T-helper 1 cell treated with Interleukin-12 subunit alpha and Interleukin-12 subunit beta and Interleukin-4 antibody, amounts not matched to agents 30 μg/mL and 1 μg/mL, for 36 hours (primary cell): ENCODE data around the gene ANO9.
A peak's percentile ranks its signal among the peaks of the same experiment; 100 is the strongest.
"Not testable (repeated sequence)": the region's sequence is repeated elsewhere in the genome, so short reads cannot be mapped to it uniquely, and the experiment has no call there.

Experiments used
- H3K27ac Mint-ChIP-seq: one replicate; pipeline ENCODE4 v1.8.0; 2021; ENCODE audit warnings: mild to moderate bottlenecking, mixed read lengths
- H3K27me3 Mint-ChIP-seq: one replicate; pipeline ENCODE4 v1.8.0; 2021; ENCODE audit warnings: low read depth, mixed read lengths
- H3K36me3 Mint-ChIP-seq: one replicate; pipeline ENCODE4 v1.8.0; 2021; ENCODE audit warnings: low read depth, mixed read lengths
- H3K4me1 Mint-ChIP-seq: one replicate; pipeline ENCODE4 v1.8.0; 2021; ENCODE audit warnings: low read depth, mixed read lengths
- H3K4me3 Mint-ChIP-seq: one replicate; pipeline ENCODE4 v1.8.0; 2021; ENCODE audit warnings: mild to moderate bottlenecking, moderate library complexity, mixed read lengths
- H3K9me3 Mint-ChIP-seq: one replicate; pipeline ENCODE4 v1.8.0; 2021; ENCODE audit warnings: mixed read lengths

The ANO9 gene

DNA sequence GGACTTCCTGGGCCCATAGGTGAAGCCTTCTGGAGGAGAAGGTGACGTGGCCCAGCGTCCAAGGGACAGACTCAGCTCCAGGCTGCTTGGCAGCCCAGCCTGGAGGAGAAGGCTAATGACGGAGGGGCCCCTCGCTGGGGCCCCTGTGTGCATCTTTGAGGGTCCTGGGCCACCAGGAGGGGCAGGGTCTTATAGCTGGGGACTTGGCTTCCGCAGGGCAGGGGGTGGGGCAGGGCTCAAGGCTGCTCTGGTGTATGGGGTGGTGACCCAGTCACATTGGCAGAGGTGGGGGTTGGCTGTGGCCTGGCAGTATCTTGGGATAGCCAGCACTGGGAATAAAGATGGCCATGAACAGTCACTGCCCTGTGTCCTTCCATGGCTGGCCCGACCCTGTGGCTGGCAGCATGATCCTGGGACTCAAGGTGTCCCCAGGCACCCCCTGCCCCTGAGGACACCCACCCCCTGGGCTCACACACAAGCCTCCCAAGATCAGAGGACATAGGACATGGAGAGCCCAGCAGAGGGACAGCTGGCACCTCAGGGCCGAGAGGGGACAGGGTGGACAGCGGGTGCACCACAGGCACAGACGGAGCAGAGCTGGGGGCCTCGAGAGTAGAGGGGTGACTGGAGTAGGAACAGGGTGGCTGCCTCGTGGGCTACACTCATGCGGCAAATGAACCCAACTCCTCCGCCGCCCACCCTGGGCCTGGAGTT is 37.1 kb downstream of the ANO9 start:
- peaks cover 2% of the 10 kb centered on the region for H3K27me3 Mint-ChIP-seq
- peak overlapping the region; percentile 52 for H3K27ac Mint-ChIP-seq
- no peaks in the 10 kb centered on the region for H3K9me3 Mint-ChIP-seq
- peaks cover 3% of the 10 kb centered on the region for H3K4me1 Mint-ChIP-seq
- H3K36me3 Mint-ChIP-seq: peaks cover 2% of the 10 kb centered on the region
- H3K4me3 Mint-ChIP-seq: no peak overlapping the region

DNA sequence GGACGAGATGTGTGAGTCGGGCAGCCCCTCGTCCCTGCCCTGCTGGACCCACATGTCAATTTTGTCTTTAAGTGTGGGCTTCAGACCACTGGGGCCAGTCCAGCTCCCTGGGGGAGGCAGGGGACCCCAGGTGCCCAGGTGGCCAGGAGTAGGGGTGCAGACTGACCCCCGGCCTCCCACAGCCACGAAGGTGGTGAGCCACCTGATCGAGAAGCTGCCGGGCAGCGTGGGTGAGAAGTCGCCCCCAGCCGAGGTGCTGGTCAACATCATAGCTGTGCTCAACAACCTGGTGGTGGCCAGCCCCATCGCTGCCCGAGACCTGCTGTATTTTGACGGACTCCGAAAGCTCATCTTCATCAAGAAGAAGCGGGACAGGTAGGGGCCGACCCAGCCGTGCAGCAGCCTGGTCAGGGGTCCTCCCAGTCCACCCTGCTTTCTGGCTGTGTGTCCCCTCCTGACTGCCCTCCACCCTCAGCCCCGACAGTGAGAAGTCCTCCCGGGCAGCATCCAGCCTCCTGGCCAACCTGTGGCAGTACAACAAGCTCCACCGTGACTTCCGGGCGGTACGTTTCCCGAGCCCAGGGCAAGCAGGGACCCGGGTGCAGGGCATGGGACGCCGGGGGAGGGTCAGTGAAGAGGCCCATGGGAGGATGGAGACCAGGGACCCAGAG is 37.9 kb downstream of the ANO9 start:
- H3K27me3 Mint-ChIP-seq: peaks cover 6% of the 10 kb centered on the region
- H3K4me3 Mint-ChIP-seq: no peak overlapping the region
- peaks cover 2% of the 10 kb centered on the region for H3K4me1 Mint-ChIP-seq
- peaks cover 2% of the 10 kb centered on the region for H3K36me3 Mint-ChIP-seq
- peak overlapping the region; percentile 52 for H3K27ac Mint-ChIP-seq
- no peaks in the 10 kb centered on the region for H3K9me3 Mint-ChIP-seq

DNA sequence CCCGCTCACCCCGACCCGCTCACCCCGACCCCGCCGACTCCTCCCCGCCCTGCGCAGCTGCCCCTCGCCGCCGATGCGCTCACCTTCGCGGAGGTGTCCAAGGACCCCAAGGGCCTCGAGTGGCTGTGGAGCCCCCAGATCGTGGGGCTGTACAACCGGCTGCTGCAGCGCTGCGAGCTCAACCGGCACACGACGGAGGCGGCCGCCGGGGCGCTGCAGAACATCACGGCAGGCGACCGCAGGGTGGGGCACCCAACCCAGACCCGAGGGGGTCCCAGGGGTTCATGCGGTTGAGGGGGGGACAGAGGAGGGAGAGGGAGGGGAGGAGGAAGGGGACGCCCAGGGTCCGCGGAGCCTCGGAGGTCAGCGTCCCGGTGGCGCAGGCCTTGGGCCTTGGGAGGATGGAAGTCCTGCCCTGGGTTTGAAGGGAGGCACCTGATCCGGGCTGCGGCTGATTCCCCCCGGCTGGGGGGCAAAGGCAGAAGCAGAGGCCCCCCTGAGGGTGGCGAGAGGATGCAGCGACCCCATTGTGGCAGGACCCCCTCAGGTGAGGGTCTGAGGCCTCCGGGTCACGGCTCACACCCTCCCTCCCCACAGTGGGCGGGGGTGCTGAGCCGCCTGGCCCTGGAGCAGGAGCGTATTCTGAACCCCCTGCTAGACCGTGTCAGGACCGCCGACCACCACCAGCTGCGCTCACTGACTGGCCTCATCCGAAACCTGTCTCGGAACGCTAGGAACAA is 38.6 kb downstream of the ANO9 start:
- no peak overlapping the region for H3K4me3 Mint-ChIP-seq
- H3K36me3 Mint-ChIP-seq: peaks cover 2% of the 10 kb centered on the region
- H3K27ac Mint-ChIP-seq: no peak overlapping the region
- peaks cover 2% of the 10 kb centered on the region for H3K4me1 Mint-ChIP-seq
- peaks cover 6% of the 10 kb centered on the region for H3K27me3 Mint-ChIP-seq
- no peaks in the 10 kb centered on the region for H3K9me3 Mint-ChIP-seq

DNA sequence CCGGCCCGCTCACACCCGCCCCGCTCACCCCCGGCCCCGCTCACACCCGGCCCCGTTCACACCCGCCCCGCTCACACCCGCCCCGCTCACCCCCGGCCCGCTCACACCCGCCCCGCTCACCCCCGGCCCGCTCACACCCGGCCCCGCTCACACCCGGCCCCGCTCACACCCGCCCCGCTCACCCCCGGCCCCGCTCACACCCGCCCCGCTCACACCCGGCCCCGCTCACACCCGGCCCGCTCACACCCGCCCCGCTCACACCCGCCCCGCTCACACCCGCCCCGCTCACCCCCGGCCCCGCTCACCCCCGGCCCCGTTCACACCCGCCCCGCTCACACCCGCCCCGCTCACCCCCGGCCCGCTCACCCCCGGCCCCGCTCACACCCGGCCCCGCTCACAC is 40.6 kb downstream of the ANO9 start:
- not testable (repeated sequence) for H3K36me3 Mint-ChIP-seq, H3K27me3 Mint-ChIP-seq, H3K4me3 Mint-ChIP-seq

DNA sequence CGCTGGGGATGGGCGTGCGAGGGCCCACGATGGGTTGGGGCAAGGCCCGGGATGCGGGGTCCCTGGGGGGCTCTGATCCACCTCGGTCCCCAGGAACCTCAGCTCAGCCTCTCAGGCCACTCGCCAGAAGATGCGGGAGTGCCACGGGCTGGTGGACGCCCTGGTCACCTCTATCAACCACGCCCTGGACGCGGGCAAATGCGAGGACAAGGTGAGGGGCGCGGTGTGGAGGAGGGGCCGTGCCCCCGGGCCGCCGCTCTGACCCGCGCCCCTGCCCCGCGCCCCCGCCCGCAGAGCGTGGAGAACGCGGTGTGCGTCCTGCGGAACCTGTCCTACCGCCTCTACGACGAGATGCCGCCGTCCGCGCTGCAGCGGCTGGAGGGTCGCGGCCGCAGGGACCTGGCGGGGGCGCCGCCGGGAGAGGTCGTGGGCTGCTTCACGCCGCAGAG is 41.5 kb downstream of the ANO9 start:
- Mint-ChIP-seq H3K27me3 (peaks cover 6% of the 10 kb centered on the region), H3K9me3 (no peaks in the 10 kb centered on the region), H3K36me3 (peaks cover under 1% of the 10 kb centered on the region), H3K27ac (no peak overlapping the region), H3K4me3 (no peak overlapping the region), H3K4me1 (peaks cover under 1% of the 10 kb centered on the region)

More for the DNA sequence above, 40.6 kb downstream of the ANO9 start:
- H3K27ac Mint-ChIP-seq, H3K4me1 Mint-ChIP-seq, H3K9me3 Mint-ChIP-seq: not testable (repeated sequence)

DNA sequence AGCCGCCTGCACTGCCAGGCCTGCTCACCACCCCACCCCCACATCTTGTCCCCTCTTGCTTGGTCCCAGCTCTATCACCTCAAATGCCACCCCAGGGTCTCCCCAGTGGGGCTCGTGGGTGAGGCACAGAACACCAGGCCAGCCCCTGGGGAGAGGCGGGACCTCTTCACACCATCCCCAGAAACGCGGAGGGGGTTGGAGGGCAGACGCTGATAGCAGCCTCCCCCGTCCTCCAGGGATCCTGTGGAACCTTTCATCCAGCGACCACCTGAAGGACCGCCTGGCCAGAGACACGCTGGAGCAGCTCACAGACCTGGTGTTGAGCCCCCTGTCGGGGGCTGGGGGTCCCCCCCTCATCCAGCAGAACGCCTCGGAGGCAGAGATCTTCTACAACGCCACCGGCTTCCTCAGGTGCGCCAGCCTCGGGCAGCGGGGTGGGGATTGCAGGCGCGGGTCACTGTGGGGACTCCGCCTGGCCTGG is 42.0 kb downstream of the ANO9 start:
- no peaks in the 10 kb centered on the region for H3K9me3 Mint-ChIP-seq
- H3K27ac Mint-ChIP-seq: no peak overlapping the region

DNA sequence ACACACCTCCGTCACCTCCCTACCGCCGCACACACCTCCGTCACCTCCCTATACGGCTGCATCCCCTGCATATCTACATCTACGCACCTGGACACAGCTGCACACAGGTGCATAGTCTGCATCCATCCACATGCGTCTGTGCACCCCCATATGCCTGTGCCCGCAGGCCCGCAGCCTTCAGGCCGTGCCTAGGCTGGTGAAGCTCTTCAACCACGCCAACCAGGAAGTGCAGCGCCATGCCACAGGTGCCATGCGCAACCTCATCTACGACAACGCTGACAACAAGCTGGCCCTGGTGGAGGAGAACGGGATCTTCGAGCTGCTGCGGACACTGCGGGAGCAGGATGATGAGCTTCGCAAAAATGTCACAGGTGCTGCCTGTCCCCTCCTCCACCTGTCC is 43.0 kb downstream of the ANO9 start:
- Mint-ChIP-seq H3K4me1 (no peaks in the 10 kb centered on the region), H3K27ac (no peak overlapping the region), H3K27me3 (peaks cover 6% of the 10 kb centered on the region), H3K9me3 (no peaks in the 10 kb centered on the region), H3K4me3 (no peak overlapping the region), H3K36me3 (no peaks in the 10 kb centered on the region)

More for the DNA sequence above, 42.0 kb downstream of the ANO9 start:
- H3K27me3 Mint-ChIP-seq: peaks cover 6% of the 10 kb centered on the region
- no peaks in the 10 kb centered on the region for H3K4me1 Mint-ChIP-seq
- H3K4me3 Mint-ChIP-seq: no peak overlapping the region
- H3K36me3 Mint-ChIP-seq: no peaks in the 10 kb centered on the region

DNA sequence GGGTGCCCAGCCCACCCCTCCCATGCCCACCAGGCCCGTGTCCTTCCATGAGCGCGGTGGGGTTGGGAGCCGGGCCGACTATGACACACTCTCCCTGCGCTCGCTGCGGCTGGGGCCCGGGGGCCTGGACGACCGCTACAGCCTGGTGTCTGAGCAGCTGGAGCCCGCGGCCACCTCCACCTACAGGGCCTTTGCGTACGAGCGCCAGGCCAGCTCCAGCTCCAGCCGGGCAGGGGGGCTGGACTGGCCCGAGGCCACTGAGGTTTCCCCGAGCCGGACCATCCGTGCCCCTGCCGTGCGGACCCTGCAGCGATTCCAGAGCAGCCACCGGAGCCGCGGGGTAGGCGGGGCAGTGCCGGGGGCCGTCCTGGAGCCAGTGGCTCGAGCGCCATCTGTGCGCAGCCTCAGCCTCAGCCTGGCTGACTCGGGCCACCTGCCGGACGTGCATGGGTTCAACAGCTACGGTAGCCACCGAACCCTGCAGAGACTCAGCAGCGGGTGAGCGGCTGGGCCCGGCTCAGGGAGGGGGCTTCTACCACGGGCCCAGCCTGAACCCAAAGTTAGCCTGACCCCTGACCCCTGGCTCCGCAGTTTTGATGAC is 44.8 kb downstream of the ANO9 start:
- H3K27ac Mint-ChIP-seq: no peak overlapping the region
- no peak overlapping the region for H3K4me3 Mint-ChIP-seq

DNA sequence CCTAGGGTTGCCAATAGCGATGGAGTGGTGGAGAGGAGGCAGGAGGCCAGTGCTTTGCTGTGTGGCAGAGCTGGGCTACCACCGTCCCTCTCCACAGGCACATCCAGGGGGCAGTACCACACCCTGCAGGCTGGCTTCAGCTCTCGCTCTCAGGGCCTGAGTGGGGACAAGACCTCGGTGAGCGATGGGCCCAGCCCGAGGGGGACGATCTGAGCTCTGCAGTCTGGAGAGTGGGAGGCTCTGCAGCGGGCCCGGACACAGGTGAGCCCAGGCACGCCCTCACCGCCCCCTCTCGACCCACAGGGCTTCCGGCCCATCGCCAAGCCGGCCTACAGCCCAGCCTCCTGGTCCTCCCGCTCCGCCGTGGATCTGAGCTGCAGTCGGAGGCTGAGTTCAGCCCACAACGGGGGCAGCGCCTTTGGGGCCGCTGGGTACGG is 45.3 kb downstream of the ANO9 start:
- H3K27me3 Mint-ChIP-seq: peaks cover 6% of the 10 kb centered on the region
- H3K4me3 Mint-ChIP-seq: no peak overlapping the region
- H3K36me3 Mint-ChIP-seq: no peaks in the 10 kb centered on the region
- no peaks in the 10 kb centered on the region for H3K4me1 Mint-ChIP-seq
- H3K27ac Mint-ChIP-seq: no peak overlapping the region
- no peaks in the 10 kb centered on the region for H3K9me3 Mint-ChIP-seq

More for the DNA sequence above, 44.8 kb downstream of the ANO9 start:
- H3K27me3 Mint-ChIP-seq: peaks cover 6% of the 10 kb centered on the region
- H3K4me1 Mint-ChIP-seq: no peaks in the 10 kb centered on the region
- H3K36me3 Mint-ChIP-seq: no peaks in the 10 kb centered on the region
- H3K9me3 Mint-ChIP-seq: no peaks in the 10 kb centered on the region

DNA sequence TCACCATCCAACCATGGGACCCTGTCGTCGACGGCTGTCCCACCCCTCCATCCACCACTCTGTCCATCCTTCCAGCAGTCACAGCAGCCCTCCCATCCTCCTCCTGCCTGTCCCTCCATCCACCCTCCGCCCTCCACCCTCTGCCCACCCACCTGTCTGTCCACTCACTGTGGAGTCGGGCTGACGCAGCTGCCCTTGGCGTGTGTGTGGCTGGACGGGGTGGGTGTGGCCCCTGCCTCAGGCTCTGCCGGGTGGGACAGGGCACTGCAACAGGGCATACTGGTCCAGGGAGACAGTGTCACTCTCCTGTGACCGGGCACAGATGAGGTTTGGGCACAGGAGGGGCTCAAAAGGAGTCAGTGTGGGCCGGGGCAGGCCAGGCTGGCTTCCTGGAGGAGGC is 45.9 kb downstream of the ANO9 start:
- Mint-ChIP-seq H3K4me1 (no peaks in the 10 kb centered on the region), H3K36me3 (no peaks in the 10 kb centered on the region), H3K9me3 (no peaks in the 10 kb centered on the region), H3K4me3 (no peak overlapping the region), H3K27ac (no peak overlapping the region), H3K27me3 (peaks cover 6% of the 10 kb centered on the region)

DNA sequence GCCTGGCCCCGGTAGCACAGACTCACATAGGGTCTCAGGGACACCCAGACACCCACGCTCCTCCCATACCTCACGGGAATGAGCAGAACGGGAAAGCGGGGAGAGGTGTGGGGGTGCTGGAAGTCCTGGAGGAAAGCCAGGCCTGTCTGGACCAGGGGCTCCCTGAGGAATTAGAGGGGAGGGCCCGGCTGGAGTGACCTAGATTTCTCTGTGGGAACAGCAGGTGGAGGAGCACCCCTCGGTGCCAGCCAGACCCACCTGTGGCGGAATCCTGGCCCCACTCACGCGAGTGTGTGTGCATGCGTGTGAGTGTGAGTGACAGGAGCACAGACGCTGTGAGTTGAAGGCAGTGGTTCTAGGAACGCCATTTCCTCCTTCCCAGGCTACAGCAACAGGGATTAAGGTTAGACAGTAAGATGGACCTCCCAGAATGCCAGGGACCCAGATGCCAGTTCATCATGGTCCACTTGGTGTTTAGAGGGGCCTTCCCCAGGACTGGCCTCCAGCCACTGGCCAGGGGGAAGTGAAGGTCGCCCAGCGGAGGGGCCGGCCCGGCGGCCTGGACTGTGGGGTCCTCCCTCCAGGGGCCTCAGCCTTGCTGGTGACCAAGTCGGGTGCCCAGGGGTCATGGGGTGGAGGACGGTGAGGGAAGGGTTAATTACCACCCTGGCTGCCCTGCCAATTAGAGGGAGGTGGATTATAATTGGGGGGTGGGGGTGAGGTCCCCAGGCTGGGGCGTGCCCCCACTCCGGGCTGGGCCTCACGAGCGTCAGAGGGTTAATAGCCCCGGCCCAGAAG is 46.8 kb downstream of the ANO9 start:
- Mint-ChIP-seq H3K36me3 (no peaks in the 10 kb centered on the region), H3K4me1 (no peaks in the 10 kb centered on the region), H3K27me3 (peaks cover 6% of the 10 kb centered on the region), H3K27ac (no peak overlapping the region), H3K9me3 (no peaks in the 10 kb centered on the region), H3K4me3 (no peak overlapping the region)

DNA sequence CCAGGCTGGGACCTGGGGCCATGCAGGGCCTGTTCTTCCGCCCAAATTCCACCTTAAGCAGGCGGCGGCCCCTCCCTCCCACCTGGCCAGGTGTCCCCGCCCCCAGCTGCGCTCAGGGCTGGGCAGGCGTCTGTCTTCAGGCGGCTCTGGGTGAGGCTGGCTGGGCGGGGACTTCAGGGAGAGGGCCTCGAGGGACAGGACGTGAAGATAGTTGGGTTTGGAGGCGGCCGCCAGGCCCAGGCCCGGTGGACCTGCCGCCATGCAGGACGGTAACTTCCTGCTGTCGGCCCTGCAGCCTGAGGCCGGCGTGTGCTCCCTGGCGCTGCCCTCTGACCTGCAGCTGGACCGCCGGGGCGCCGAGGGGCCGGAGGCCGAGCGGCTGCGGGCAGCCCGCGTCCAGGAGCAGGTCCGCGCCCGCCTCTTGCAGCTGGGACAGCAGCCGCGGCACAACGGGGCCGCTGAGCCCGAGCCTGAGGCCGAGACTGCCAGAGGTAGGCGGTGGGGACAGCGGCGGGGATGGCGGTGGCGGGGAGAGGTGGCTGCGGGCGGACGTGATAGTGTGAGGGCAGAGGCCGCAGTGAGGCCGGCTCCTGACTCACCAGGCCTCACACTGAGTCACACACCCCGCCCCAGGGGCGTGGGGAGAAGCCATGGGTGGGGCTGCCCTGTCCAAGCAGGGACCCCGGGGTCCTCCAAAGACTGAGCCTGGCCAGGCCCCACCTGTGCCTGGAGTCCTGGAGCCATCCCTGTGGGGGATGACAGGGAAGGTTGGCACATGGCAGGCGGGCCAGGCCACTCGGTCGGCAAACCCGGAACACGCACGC is 47.6 kb downstream of the ANO9 start, which contains the start of gene PKP3:
Gene PKP3 (plus strand): TSS at position 176 of the 824 bp plus-strand sequence. CDS start 84 bp downstream, at position 260.
- Mint-ChIP-seq H3K27ac (no peak within 1 kb of the TSS), H3K27me3 (no peaks in the 10 kb centered on the region), H3K4me3 (no peak within 1 kb of the TSS), H3K4me1 (no peaks in the 10 kb centered on the region), H3K9me3 (no peaks in the 10 kb centered on the region), H3K36me3 (no peaks in the 10 kb centered on the region)
